HepG2 (cell line): ENCODE results near the gene LITAF. TPM values are rescaled to one million over a fixed set of nuclear protein-coding genes. Genes with fewer than 3 reads are reported as not detected.
A peak's percentile ranks its signal among the peaks of the same experiment; 100 is the strongest.

Experiments used
- GABPB1 ChIP-seq: IDR thresholded peaks from 2 replicates; pipeline ENCODE4 v1.6.1; 2016; ENCODE audit warnings: mild to moderate bottlenecking, missing genetic modification reagents, moderate library complexity, missing compliant biosample characterization
- HIVEP1 ChIP-seq: sonication (generic); formaldehyde crosslinking; IDR thresholded peaks from 2 replicates; pipeline ENCODE4 v1.4.0; 2020; ENCODE audit warnings: mild to moderate bottlenecking, missing genetic modification reagents
- SMAD9 ChIP-seq: sonication (generic); formaldehyde crosslinking; IDR thresholded peaks from 2 replicates; pipeline ENCODE4 v1.5.1; 2020; ENCODE audit warnings: mild to moderate bottlenecking, missing genetic modification reagents
- SOX5 ChIP-seq: IDR thresholded peaks from 2 replicates; pipeline ENCODE4 v1.6.1; 2016; ENCODE audit warnings: borderline replicate concordance
- TCF7 ChIP-seq: sonication (generic); IDR thresholded peaks from 2 replicates; pipeline ENCODE4 v1.6.1; 2016; ENCODE audit warnings: antibody characterized with exemption, low read depth
- ZNF687 ChIP-seq: sonication (generic); formaldehyde crosslinking; IDR thresholded peaks from 2 replicates; pipeline ENCODE4 v1.5.1; 2020; ENCODE audit warnings: mild to moderate bottlenecking, missing genetic modification reagents, moderate library complexity
- ZNF768 ChIP-seq: sonication (generic); formaldehyde crosslinking; IDR thresholded peaks from 2 replicates; pipeline ENCODE4 v1.4.0; 2020; ENCODE audit warnings: missing genetic modification reagents
- polyA plus RNA-seq, 8 experiments: library from polyadenylated mRNA; depleted of rRNA in 3 of 8; stranded (reverse) in 7 of 8; unstranded in 1 of 8; fragments of >200 nt; fragmentation: Illumina TruSeq in 4 of 8; extraction: Trizol in 4 of 8; gene quantifications; 2 replicates each; pipeline versions ENCODE4 v1.2.1 to v1.2.3, GENCODE V29; 2011 to 2016; ENCODE audit warnings: low read depth in 4 of 8, missing spikeins in 1 of 8, mixed read lengths in 1 of 8; ENCODE audit not compliant: insufficient read depth in 1 of 8
- total RNA-seq, 5 experiments: library from RNA; depleted of rRNA; stranded (reverse); fragments of >200 nt; fragmentation: Illumina TruSeq; extraction: Trizol; gene quantifications; 2 replicates each; pipeline ENCODE4 v1.2.3, GENCODE V29; 2016; ENCODE audit warnings: low read depth in 1 of 5
- TF ChIP-seq, protein P1 (sequence below): sonication (generic); formaldehyde crosslinking; conservative IDR thresholded peaks from 2 replicates; pipeline ENCODE4 v1.4.0; 2020; ENCODE audit warnings: mild to moderate bottlenecking, missing genetic modification reagents, moderate library complexity

The LITAF gene
- total and polyA plus RNA-seq, 2 of the 13 experiments (the other 11 are each of a cell fraction or from before 2014, with no cell fraction given): 80.1 to 141 TPM

DNA sequence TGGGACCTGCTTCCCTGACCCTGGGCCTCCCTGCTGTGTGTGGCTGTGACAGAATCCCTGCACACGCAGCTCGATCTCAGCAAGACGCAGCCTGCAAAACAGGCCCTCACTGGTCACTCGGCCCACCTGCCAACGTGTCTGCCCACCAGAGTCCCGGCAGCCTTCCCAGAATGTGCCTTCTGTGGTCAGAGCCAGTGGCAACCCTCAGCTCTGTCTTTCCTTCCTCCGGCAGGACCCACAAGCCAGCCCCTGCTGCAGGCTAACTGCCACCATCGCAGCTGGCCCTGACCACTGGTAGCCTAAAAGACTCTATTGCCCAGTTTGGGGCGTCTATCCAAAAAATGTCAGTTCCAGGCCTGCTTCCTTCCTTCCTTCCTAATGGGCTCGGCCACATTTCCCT, 83.2 kb downstream of the LITAF start (continued):
- TF ChIP-seq, protein P1, sequence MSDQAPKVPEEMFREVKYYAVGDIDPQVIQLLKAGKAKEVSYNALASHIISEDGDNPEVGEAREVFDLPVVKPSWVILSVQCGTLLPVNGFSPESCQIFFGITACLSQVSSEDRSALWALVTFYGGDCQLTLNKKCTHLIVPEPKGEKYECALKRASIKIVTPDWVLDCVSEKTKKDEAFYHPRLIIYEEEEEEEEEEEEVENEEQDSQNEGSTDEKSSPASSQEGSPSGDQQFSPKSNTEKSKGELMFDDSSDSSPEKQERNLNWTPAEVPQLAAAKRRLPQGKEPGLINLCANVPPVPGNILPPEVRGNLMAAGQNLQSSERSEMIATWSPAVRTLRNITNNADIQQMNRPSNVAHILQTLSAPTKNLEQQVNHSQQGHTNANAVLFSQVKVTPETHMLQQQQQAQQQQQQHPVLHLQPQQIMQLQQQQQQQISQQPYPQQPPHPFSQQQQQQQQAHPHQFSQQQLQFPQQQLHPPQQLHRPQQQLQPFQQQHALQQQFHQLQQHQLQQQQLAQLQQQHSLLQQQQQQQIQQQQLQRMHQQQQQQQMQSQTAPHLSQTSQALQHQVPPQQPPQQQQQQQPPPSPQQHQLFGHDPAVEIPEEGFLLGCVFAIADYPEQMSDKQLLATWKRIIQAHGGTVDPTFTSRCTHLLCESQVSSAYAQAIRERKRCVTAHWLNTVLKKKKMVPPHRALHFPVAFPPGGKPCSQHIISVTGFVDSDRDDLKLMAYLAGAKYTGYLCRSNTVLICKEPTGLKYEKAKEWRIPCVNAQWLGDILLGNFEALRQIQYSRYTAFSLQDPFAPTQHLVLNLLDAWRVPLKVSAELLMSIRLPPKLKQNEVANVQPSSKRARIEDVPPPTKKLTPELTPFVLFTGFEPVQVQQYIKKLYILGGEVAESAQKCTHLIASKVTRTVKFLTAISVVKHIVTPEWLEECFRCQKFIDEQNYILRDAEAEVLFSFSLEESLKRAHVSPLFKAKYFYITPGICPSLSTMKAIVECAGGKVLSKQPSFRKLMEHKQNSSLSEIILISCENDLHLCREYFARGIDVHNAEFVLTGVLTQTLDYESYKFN: no peak
- TF ChIP-seq ZNF687 (CRISPR knock-in tag) (0 out of 2 replicates have a peak, but pooled peaks have one; percentile 21), SMAD9 (CRISPR knock-in tag) (no peak), TCF7 (no peak), HIVEP1 (CRISPR knock-in tag) (0 out of 2 replicates have a peak, but pooled peaks have one; percentile 53), SOX5 (CRISPR knock-in tag) (no peak), GABPB1 (CRISPR knock-in tag) (no peak), ZNF768 (no peak)
